Liver (tissue), 9 donors: ENCODE measurements around the gene ASIC3. TPM values are rescaled to one million over a fixed set of nuclear protein-coding genes. Genes with fewer than 3 reads are reported as not detected.

Experiments used
- DNase-seq: peaks from one replicate; pipeline ENCODE4 v3.0.0-alpha.2; 2017; ENCODE audit warnings: low spot score
- H3K27ac ChIP-seq, 2 donors: one replicate each; pipeline ENCODE4 v1.7.0; 2013; ENCODE audit warnings: inconsistent platforms in 2 of 2, low read length in 2 of 2, control low read depth in 1 of 2, low read depth in 1 of 2, mild to moderate bottlenecking in 1 of 2
- H3K27me3 ChIP-seq, 4 donors: one replicate each; pipeline versions ENCODE4 v1.6.1 to v1.7.0; 2013; ENCODE audit warnings: low read length in 3 of 4, inconsistent platforms in 1 of 4, mild to moderate bottlenecking in 1 of 4, moderate library complexity in 1 of 4; ENCODE audit not compliant: control insufficient read depth in 4 of 4, insufficient read depth in 4 of 4
- H3K36me3 ChIP-seq, 4 donors: one replicate each; pipeline versions ENCODE4 v1.6.1 to v1.7.0; 2013; ENCODE audit warnings: low read length in 3 of 4, mild to moderate bottlenecking in 3 of 4, low read depth in 1 of 4, moderate library complexity in 1 of 4; ENCODE audit not compliant: control insufficient read depth in 4 of 4, insufficient read depth in 3 of 4
- H3K4me1 ChIP-seq, 4 donors: one replicate each; pipeline versions ENCODE4 v1.6.1 to v1.7.0; 2013; ENCODE audit warnings: low read length in 3 of 4, mild to moderate bottlenecking in 3 of 4, moderate library complexity in 1 of 4; ENCODE audit not compliant: control insufficient read depth in 4 of 4, insufficient read depth in 4 of 4
- H3K4me3 ChIP-seq, 3 donors: one replicate each; pipeline versions ENCODE4 v1.6.1 to v1.7.0; 2013; ENCODE audit warnings: low read length in 3 of 3, control low read depth in 1 of 3, low read depth in 1 of 3, mild to moderate bottlenecking in 1 of 3
- H3K9ac ChIP-seq, 2 donors: one replicate each; pipeline ENCODE4 v1.7.0; 2013; ENCODE audit warnings: low read length in 2 of 2, mild to moderate bottlenecking in 2 of 2, moderate library complexity in 2 of 2, control low read depth in 1 of 2, low read depth in 1 of 2
- H3K9me3 ChIP-seq, 4 donors: one replicate each; pipeline versions ENCODE4 v1.6.1 to v1.7.0; 2013; ENCODE audit warnings: low read length in 3 of 4; ENCODE audit not compliant: control insufficient read depth in 4 of 4
- ATF3 ChIP-seq: IDR thresholded peaks from 2 replicates; pipeline ENCODE4 v1.6.1; 2016; ENCODE audit warnings: antibody characterized with exemption
- CTCF ChIP-seq: fragments of 150-350 bp; IDR thresholded peaks from 2 replicates; pipeline ENCODE4 v1.5.1; 2017; ENCODE audit warnings: improper control_type of control experiment, low read depth, low read length; ENCODE audit not compliant: missing input control
- EGR1 ChIP-seq, 2 donors: IDR thresholded peaks; 2 replicates each; pipeline ENCODE4 v1.6.1; 2016 to 2018; ENCODE audit warnings: antibody characterized with exemption in 2 of 2, low read depth in 2 of 2
- FOXA1 ChIP-seq: IDR thresholded peaks from 2 replicates; pipeline ENCODE4 v1.6.1; 2016; ENCODE audit warnings: antibody characterized with exemption
- FOXA2 ChIP-seq: IDR thresholded peaks from 2 replicates; pipeline ENCODE4 v1.6.1; 2016; ENCODE audit warnings: antibody characterized with exemption
- GABPA ChIP-seq, 2 donors: IDR thresholded peaks in 1 of 2; conservative IDR thresholded peaks in 1 of 2; 2 replicates each; pipeline ENCODE4 v1.6.1; 2016; ENCODE audit warnings: antibody characterized with exemption in 2 of 2, mild to moderate bottlenecking in 1 of 2, moderate library complexity in 1 of 2
- HNF4A ChIP-seq, 2 donors: conservative IDR thresholded peaks; 2 replicates each; pipeline ENCODE4 v1.6.1; 2016; ENCODE audit warnings: antibody characterized with exemption in 2 of 2, mild to moderate bottlenecking in 2 of 2
- JUND ChIP-seq, 2 donors: IDR thresholded peaks; 2 replicates each; pipeline ENCODE4 v1.6.1; 2016; ENCODE audit warnings: antibody characterized with exemption in 2 of 2
- MAX ChIP-seq: IDR thresholded peaks from 2 replicates; pipeline ENCODE4 v1.6.1; 2016; ENCODE audit warnings: antibody characterized with exemption
- NR2F2 ChIP-seq: IDR thresholded peaks from 2 replicates; pipeline ENCODE4 v1.6.1; 2016; ENCODE audit warnings: antibody characterized with exemption
- REST ChIP-seq: IDR thresholded peaks from 2 replicates; pipeline ENCODE4 v1.6.1; 2016; ENCODE audit warnings: antibody characterized with exemption, mild to moderate bottlenecking
- RXRA ChIP-seq, 2 donors: IDR thresholded peaks; 2 replicates each; pipeline ENCODE4 v1.6.1; 2017 to 2018; ENCODE audit warnings: antibody characterized with exemption in 2 of 2, mild to moderate bottlenecking in 1 of 2
- TAF1 ChIP-seq: conservative IDR thresholded peaks from 2 replicates; pipeline ENCODE4 v1.6.1; 2016; ENCODE audit warnings: antibody characterized with exemption, mild to moderate bottlenecking
- YY1 ChIP-seq: IDR thresholded peaks from 2 replicates; pipeline ENCODE4 v1.6.1; 2016; ENCODE audit warnings: antibody characterized with exemption, mild to moderate bottlenecking
- ZBTB33 ChIP-seq: IDR thresholded peaks from 2 replicates; pipeline ENCODE4 v1.6.1; 2016; ENCODE audit warnings: antibody characterized with exemption
- WGBS: extraction: QIAGEN DNeasy Blood & Tissue Kit; methylation state at CpG from one replicate; pipeline ENCODE4 v1.1.7; 2013; 5-methylcytosine and 5-hydroxymethylcytosine counted together
- polyA plus RNA-seq, 2 donors: library from polyadenylated mRNA; stranded (reverse) in 1 of 2; unstranded in 1 of 2; fragments of 200-250 nt in 1 of 2; fragments of >200 nt in 1 of 2; fragmentation: Nextera tagmentation in 1 of 2; extraction: Ambion mirVana in 1 of 2; gene quantifications; one replicate each; pipeline versions ENCODE4 v1.2.1 to v1.2.3, GENCODE V29; 2013 to 2015
- total RNA-seq, 2 donors: library from RNA; depleted of rRNA; stranded (reverse); fragments of >200 nt; gene quantifications; one replicate each; pipeline ENCODE4 v1.2.3, GENCODE V29; 2014
- donor health status: healthy.
- donor health status: healthy.
- donor health status: healthy.
- donor health status: healthy.
- donor health status: healthy.

Gene ASIC3
- total and polyA plus RNA-seq, 4 donors: 0.05 to 1.0 (median 0.39) TPM

GRCh38 chr7:151024435-151025056 is 23.8 kb upstream of the ASIC3 start, which contains the start of gene ATG9B:
Gene ATG9B (minus strand): TSS chr7:151024494. CDS start chr7:151024423, 71 bp downstream.
- 82% methylated on average over 4 of the region's 4 CpGs for WGBS
- TF ChIP-seq ATF3: no peak
- TF ChIP-seq YY1: no peak
- TF ChIP-seq HNF4A (conservative IDR thresholded peaks at IDR 0.05): no peak
- no peak for TF ChIP-seq FOXA1
- TF ChIP-seq CTCF: no peak
- TF ChIP-seq REST: no peak
- TF ChIP-seq FOXA2: no peak
- no peak for TF ChIP-seq TAF1
- TF ChIP-seq NR2F2: no peak
- TF ChIP-seq ZBTB33: no peak
- DNase-seq: no peak
- Histone ChIP-seq H3K9ac (no peak within 1 kb of the TSS), H3K27me3 (no peaks in the 10 kb centered on the region), H3K4me1 (peaks cover 5 to 10% (median 8%) of the 10 kb centered on the region in 4 donors), H3K27ac (no peak within 1 kb of the TSS), H3K36me3 (no peaks in the 10 kb centered on the region), H3K9me3 (no peaks in the 10 kb centered on the region), H3K4me3 (no peak within 1 kb of the TSS)

- Histone ChIP-seq H3K27me3 (no peaks in the 10 kb centered on the region), H3K9ac (no peak overlapping the region), H3K9me3 (no peaks in the 10 kb centered on the region), H3K36me3 (no peaks in the 10 kb centered on the region), H3K4me3 (no peak overlapping the region), H3K27ac (no peak overlapping the region), H3K4me1 (peaks cover 5 to 10% (median 8%) of the 10 kb centered on the region in 4 donors)
- WGBS: 87% methylated on average over 4 of the region's 4 CpGs
- DNase-seq: no peak
- no peak for TF ChIP-seq JUND (IDR thresholded peaks at IDR 0.05)
- TF ChIP-seq EGR1 (IDR thresholded peaks at IDR 0.05; ENCODE audit: low read depth in 2 of 2): no peak
- no peak for TF ChIP-seq MAX
- TF ChIP-seq ATF3: no peak
- TF ChIP-seq GABPA (IDR thresholded peaks at IDR 0.05 in 1 of 2, conservative IDR thresholded peaks at IDR 0.05 in 1 of 2): no peak
- no peak for TF ChIP-seq REST
- TF ChIP-seq FOXA1: no peak
- no peak for TF ChIP-seq ZBTB33
- TF ChIP-seq RXRA (IDR thresholded peaks at IDR 0.05): no peak
- no peak for TF ChIP-seq YY1
Observed at GRCh38 chr7:151025924-151026671, 22.2 kb upstream of the ASIC3 start.
